ENCODE data around the gene TMEM131L. TPM values are rescaled to one million over a fixed set of nuclear protein-coding genes. Genes with fewer than 3 reads are reported as not detected.
A peak's percentile ranks its signal among the peaks of the same experiment; 100 is the strongest.

The TMEM131L gene
- total RNA-seq, 1 donor from 2014 or later, result 14.1 TPM

DNA sequence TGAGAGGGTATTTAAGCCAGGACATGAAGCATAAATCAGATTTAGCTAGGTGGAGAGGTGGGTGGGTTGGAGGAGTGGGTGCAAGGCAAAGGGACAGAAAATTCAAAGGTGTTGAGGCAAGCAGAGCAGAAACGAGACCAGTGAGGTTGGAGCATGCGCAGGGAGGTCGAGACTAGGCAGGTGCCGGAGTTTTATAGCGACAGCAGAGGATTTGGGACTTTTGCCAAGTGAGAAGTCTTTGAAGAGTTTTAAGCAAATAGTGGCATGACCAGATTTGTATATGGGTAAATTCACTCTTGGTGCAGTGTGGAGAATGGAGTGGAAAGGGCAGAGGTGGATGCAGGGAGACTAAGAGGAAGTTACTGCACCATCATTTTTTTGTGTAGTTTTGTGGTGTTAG lies 110.9 kb downstream of the TMEM131L start:
- TF ChIP-seq, protein P1, sequence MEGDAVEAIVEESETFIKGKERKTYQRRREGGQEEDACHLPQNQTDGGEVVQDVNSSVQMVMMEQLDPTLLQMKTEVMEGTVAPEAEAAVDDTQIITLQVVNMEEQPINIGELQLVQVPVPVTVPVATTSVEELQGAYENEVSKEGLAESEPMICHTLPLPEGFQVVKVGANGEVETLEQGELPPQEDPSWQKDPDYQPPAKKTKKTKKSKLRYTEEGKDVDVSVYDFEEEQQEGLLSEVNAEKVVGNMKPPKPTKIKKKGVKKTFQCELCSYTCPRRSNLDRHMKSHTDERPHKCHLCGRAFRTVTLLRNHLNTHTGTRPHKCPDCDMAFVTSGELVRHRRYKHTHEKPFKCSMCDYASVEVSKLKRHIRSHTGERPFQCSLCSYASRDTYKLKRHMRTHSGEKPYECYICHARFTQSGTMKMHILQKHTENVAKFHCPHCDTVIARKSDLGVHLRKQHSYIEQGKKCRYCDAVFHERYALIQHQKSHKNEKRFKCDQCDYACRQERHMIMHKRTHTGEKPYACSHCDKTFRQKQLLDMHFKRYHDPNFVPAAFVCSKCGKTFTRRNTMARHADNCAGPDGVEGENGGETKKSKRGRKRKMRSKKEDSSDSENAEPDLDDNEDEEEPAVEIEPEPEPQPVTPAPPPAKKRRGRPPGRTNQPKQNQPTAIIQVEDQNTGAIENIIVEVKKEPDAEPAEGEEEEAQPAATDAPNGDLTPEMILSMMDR (IDR thresholded peaks at IDR 0.05), result no peak
- H3K4me3 ChIP-seq, result no peak overlapping the region
- H3K9me3 ChIP-seq, result no peaks in the 10 kb centered on the region
- ATAC-seq (peak; percentile 20), DNase-seq (no peak)
- no peaks in the 10 kb centered on the region for H3K36me3 ChIP-seq
- intact Hi-C loops (cut with DNase I), result loop anchor here (5.0 kb wide), 1 partner anchor 235 kb away; the partner anchor contains the start of gene MND1
- no peaks in the 10 kb centered on the region for H3K27me3 ChIP-seq
- no peak overlapping the region for H3K27ac ChIP-seq
- H3K4me1 ChIP-seq, result peaks cover 6% of the 10 kb centered on the region

DNA sequence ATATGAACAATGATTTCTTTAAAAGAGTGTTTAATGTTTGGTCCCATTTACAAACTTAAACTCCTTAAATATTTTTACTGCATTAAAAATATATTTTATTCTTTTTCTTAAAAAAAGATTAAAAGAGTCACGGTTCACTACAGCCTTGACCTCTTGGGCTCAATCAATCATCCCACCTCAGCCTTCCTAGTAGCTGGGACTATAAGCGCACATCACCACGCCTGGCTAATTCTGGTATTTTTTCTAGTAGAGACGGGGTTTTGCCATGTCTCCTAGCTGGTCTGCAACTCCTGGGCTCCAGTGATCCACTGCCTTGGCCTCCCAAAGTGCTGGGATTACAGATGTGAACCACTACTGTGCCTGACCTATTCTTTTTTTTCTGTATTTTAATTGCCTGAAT lies 113.2 kb downstream of the TMEM131L start:
- ATAC-seq (no peak), DNase-seq (no peak)

DNA sequence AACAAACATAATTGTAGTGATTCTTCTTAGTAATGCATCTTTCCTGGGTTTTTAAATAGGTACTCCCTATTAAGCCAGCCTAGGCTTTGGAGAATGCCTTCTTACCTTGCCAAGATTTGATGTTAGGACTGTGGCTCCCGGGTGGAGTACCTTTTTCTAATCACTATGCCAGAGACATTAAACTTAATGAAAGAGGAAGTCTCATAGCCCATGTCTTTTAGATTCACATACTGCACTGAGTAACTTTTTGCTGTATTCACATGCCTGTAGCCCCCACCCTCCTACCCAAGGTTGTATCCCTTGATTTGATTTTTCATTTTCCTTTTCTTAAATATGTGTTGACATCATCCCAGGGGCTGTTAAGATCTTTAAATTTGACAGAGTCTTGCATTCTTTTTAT lies 113.7 kb downstream of the TMEM131L start:
- no peak for ATAC-seq
- TF ChIP-seq, protein P1 (IDR thresholded peaks at IDR 0.05), result no peak

More for the DNA sequence above, 113.2 kb downstream of the TMEM131L start:
- intact Hi-C loops (cut with DNase I), result loop anchor here (5.0 kb wide), 1 partner anchor 237 kb away; the partner anchor contains the start of gene MND1
- Histone ChIP-seq H3K9me3 (no peaks in the 10 kb centered on the region), H3K27ac (no peak overlapping the region), H3K4me1 (no peaks in the 10 kb centered on the region), H3K36me3 (peaks cover 10% of the 10 kb centered on the region), H3K27me3 (no peaks in the 10 kb centered on the region), H3K4me3 (no peak overlapping the region)
- TF ChIP-seq, protein P1 (IDR thresholded peaks at IDR 0.05), result no peak

DNA sequence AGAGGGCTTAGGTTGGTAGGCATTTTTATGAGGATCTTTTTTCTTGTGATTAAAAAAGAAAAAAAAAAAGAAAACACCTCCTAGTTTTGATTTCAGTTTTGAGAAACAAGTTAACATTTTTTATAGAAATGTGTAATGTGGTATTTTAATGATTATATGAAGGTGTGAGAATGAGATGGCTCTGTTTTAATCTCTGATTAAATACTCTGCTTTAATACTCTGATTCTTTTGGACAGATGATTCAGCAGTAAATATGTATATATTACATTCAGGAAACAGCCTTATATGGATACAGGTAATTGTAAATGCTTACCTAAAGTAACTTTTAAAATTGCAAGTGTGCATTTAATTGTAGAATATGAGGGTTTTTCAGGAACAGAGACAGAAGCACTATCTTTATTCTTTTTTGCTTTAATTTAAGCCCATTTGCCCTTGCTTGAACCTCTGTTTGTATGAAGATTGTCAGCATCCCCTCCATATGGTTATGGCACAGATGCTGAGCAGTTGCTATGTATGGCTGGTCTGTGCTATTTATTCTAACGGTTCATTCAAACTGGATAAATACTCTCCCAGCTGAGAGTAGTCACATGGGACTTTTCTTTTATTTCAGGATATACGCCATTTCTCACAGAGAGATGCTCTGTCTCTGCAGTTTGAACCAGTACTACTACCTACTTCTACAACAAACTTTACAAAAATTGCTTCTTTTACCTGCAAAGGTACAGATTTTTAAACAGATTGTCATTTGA lies 117.0 kb downstream of the TMEM131L start:
- ATAC-seq (no peak), DNase-seq (no peak)
- Histone ChIP-seq H3K4me3 (no peak overlapping the region), H3K27me3 (no peaks in the 10 kb centered on the region), H3K4me1 (no peaks in the 10 kb centered on the region), H3K27ac (no peak overlapping the region), H3K36me3 (peaks cover 17% of the 10 kb centered on the region), H3K9me3 (no peaks in the 10 kb centered on the region)
- TF ChIP-seq, protein P1 (IDR thresholded peaks at IDR 0.05), result no peak
- intact Hi-C loops (cut with DNase I), result no loop called here

More for the DNA sequence above, 113.7 kb downstream of the TMEM131L start:
- Histone ChIP-seq H3K36me3 (peaks cover 13% of the 10 kb centered on the region), H3K4me3 (no peak overlapping the region), H3K27me3 (no peaks in the 10 kb centered on the region), H3K9me3 (no peaks in the 10 kb centered on the region), H3K27ac (no peak overlapping the region), H3K4me1 (no peaks in the 10 kb centered on the region)
- intact Hi-C loops (cut with DNase I), result loop anchor here (5.0 kb wide), 1 partner anchor 238 kb away; the partner anchor contains the start of gene MND1
- no peak for DNase-seq

DNA sequence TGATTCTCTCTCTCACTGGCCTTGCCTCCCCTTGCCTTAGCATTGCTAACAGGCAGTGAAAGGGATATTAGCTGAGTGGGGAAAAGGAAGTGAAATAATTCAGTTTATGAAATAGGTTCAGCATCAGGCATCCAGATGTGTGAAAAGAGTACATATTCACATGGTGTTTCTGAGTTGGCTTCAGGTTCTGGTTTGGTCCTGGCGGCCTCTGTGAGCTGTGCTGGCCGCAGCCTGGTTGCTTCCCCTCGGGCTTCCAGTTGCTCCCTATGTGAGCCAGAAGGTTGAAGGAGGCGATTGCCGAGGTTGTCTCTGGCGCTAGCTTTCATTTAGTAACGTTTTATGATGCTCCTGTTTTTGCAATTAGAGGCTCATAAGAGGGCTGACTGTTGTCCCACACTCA lies 118.9 kb downstream of the TMEM131L start:
- Histone ChIP-seq H3K4me3 (no peak overlapping the region), H3K4me1 (no peaks in the 10 kb centered on the region), H3K27me3 (no peaks in the 10 kb centered on the region), H3K36me3 (peaks cover 30% of the 10 kb centered on the region), H3K27ac (no peak overlapping the region), H3K9me3 (no peaks in the 10 kb centered on the region)
- intact Hi-C loops (cut with DNase I), result no loop called here
- ATAC-seq, result no peak
- TF ChIP-seq, protein P1 (IDR thresholded peaks at IDR 0.05), result no peak
- no peak for DNase-seq
